Effector memory CD4-positive, alpha-beta T cell (primary cell): ENCODE results near the gene GLCE.
"Not testable (repeated sequence)": the region's sequence is repeated elsewhere in the genome, so short reads cannot be mapped to it uniquely, and the experiment has no call there.

Experiments used
- DNase-seq, 3 donors: peaks; one replicate each; pipeline ENCODE4 v3.0.0-alpha.2; 2020
- H3K27ac ChIP-seq: 2 replicates; pipeline ENCODE4 v1.7.0; 2013; ENCODE audit warnings: mild to moderate bottlenecking, low read length, moderate library complexity; ENCODE audit not compliant: insufficient read depth, poor library complexity, severe bottlenecking
- H3K27me3 ChIP-seq: replicated peaks from 2 replicates; pipeline ENCODE4 v1.7.0; 2013; ENCODE audit warnings: mild to moderate bottlenecking, low read length; ENCODE audit not compliant: insufficient read depth, control insufficient read depth, poor library complexity, severe bottlenecking
- H3K36me3 ChIP-seq: 2 replicates; pipeline ENCODE4 v1.7.0; 2013; ENCODE audit warnings: mild to moderate bottlenecking, low read length, moderate library complexity; ENCODE audit not compliant: control insufficient read depth, insufficient read depth
- H3K4me1 ChIP-seq: 2 replicates; pipeline ENCODE4 v1.7.0; 2013; ENCODE audit warnings: low read length, mild to moderate bottlenecking; ENCODE audit not compliant: control insufficient read depth, insufficient read depth, poor library complexity, severe bottlenecking
- H3K4me3 ChIP-seq: 2 replicates; pipeline ENCODE4 v1.7.0; 2013; ENCODE audit warnings: low read length, low read depth, mild to moderate bottlenecking; ENCODE audit not compliant: insufficient read depth, poor library complexity, severe bottlenecking
- H3K9me3 ChIP-seq: 2 replicates; pipeline ENCODE4 v1.7.0; 2013; ENCODE audit warnings: mild to moderate bottlenecking, low read length, moderate library complexity; ENCODE audit not compliant: control insufficient read depth

Gene GLCE

GRCh38 chr15:69167218-69167846 lies 6.9 kb downstream of the GLCE start:
- no peak for DNase-seq
- H3K27me3 ChIP-seq, result no peaks in the 10 kb centered on the region
- no peak overlapping the region for H3K4me3 ChIP-seq
- no peak overlapping the region for H3K27ac ChIP-seq
- H3K9me3 ChIP-seq, result no peaks in the 10 kb centered on the region
- no peaks in the 10 kb centered on the region for H3K4me1 ChIP-seq
- no peaks in the 10 kb centered on the region for H3K36me3 ChIP-seq

GRCh38 chr15:69168361-69168760 lies 7.9 kb downstream of the GLCE start:
- not testable (repeated sequence) for H3K27ac ChIP-seq, H3K4me3 ChIP-seq, H3K9me3 ChIP-seq, H3K36me3 ChIP-seq, H3K27me3 ChIP-seq, H3K4me1 ChIP-seq, DNase-seq

GRCh38 chr15:69169540-69169939 lies 9.1 kb downstream of the GLCE start:
- H3K4me1 ChIP-seq, H3K4me3 ChIP-seq, H3K27me3 ChIP-seq, H3K9me3 ChIP-seq, H3K36me3 ChIP-seq, DNase-seq, H3K27ac ChIP-seq: not testable (repeated sequence)

GRCh38 chr15:69170597-69170996 lies 10.2 kb downstream of the GLCE start:
- Histone ChIP-seq H3K4me1 (no peaks in the 10 kb centered on the region), H3K9me3 (no peaks in the 10 kb centered on the region), H3K4me3 (no peak overlapping the region), H3K36me3 (no peaks in the 10 kb centered on the region), H3K27me3 (no peaks in the 10 kb centered on the region), H3K27ac (no peak overlapping the region)
- DNase-seq, result no peak

GRCh38 chr15:69172847-69173246 lies 12.4 kb downstream of the GLCE start:
- no peak for DNase-seq
- Histone ChIP-seq H3K27ac (no peak overlapping the region), H3K9me3 (no peaks in the 10 kb centered on the region), H3K4me1 (no peaks in the 10 kb centered on the region), H3K4me3 (no peak overlapping the region), H3K27me3 (no peaks in the 10 kb centered on the region), H3K36me3 (no peaks in the 10 kb centered on the region)

GRCh38 chr15:69175536-69175935 lies 15.1 kb downstream of the GLCE start:
- no peak for DNase-seq
- H3K4me1 ChIP-seq, result no peaks in the 10 kb centered on the region
- H3K27me3 ChIP-seq, result no peaks in the 10 kb centered on the region
- H3K36me3 ChIP-seq, result no peaks in the 10 kb centered on the region
- H3K4me3 ChIP-seq, result no peak overlapping the region
- no peak overlapping the region for H3K27ac ChIP-seq
- H3K9me3 ChIP-seq, result no peaks in the 10 kb centered on the region

- H3K27me3 ChIP-seq, result no peaks in the 10 kb centered on the region
- no peak overlapping the region for H3K27ac ChIP-seq
- no peak for DNase-seq
- no peak overlapping the region for H3K4me3 ChIP-seq
- no peaks in the 10 kb centered on the region for H3K9me3 ChIP-seq
- H3K36me3 ChIP-seq, result no peaks in the 10 kb centered on the region
- H3K4me1 ChIP-seq, result no peaks in the 10 kb centered on the region
Observed at GRCh38 chr15:69181424-69181823, 21.0 kb downstream of the GLCE start.

GRCh38 chr15:69185216-69185615 lies 24.8 kb downstream of the GLCE start:
- Histone ChIP-seq H3K9me3 (no peaks in the 10 kb centered on the region), H3K4me3 (no peak overlapping the region), H3K36me3 (no peaks in the 10 kb centered on the region), H3K4me1 (no peaks in the 10 kb centered on the region), H3K27me3 (no peaks in the 10 kb centered on the region), H3K27ac (no peak overlapping the region)
- DNase-seq, result no peak

- no peak overlapping the region for H3K27ac ChIP-seq
Observed at GRCh38 chr15:69185706-69186105, 25.3 kb downstream of the GLCE start.

GRCh38 chr15:69189157-69189556 lies 28.7 kb downstream of the GLCE start:
- H3K27me3 ChIP-seq, result no peaks in the 10 kb centered on the region
- no peak overlapping the region for H3K27ac ChIP-seq
- H3K36me3 ChIP-seq, result no peaks in the 10 kb centered on the region
- H3K4me1 ChIP-seq, result no peaks in the 10 kb centered on the region
- no peak overlapping the region for H3K4me3 ChIP-seq
- H3K9me3 ChIP-seq, result no peaks in the 10 kb centered on the region
- DNase-seq, result no peak

More at GRCh38 chr15:69185706-69186105, 25.3 kb downstream of the GLCE start:
- Histone ChIP-seq H3K4me1 (no peaks in the 10 kb centered on the region), H3K36me3 (no peaks in the 10 kb centered on the region), H3K4me3 (no peak overlapping the region), H3K27me3 (no peaks in the 10 kb centered on the region), H3K9me3 (no peaks in the 10 kb centered on the region)
- no peak for DNase-seq
